Astrocyte (in vitro differentiated cells and primary cell): ENCODE data around the gene SEC14L3. TPM values are rescaled to one million over a fixed set of nuclear protein-coding genes. Genes with fewer than 3 reads are reported as not detected.
"Not testable (repeated sequence)": the region's sequence is repeated elsewhere in the genome, so short reads cannot be mapped to it uniquely, and the experiment has no call there.

Experiments used
- DNase-seq: peaks from one replicate; pipeline ENCODE4 v3.0.0-alpha.2; 2010; ENCODE audit warnings: low read depth
- FAIRE-seq: peaks from 2 replicates; lab custom pipeline; 2011; peaks lifted over from hg19 to GRCh38; lab: Jason Lieb, UNC
- H2AFZ ChIP-seq: 2 replicates; pipeline ENCODE4 v1.6.0; 2012; ENCODE audit warnings: low read depth, low read length, inconsistent platforms
- H3K27ac ChIP-seq: 2 replicates; pipeline ENCODE4 v1.5.1; 2011; ENCODE audit warnings: low read depth, low read length, inconsistent platforms
- H3K27me3 ChIP-seq: 2 replicates; pipeline ENCODE4 v1.6.0; 2011; ENCODE audit warnings: low read length, inconsistent platforms; ENCODE audit not compliant: insufficient read depth
- H3K36me3 ChIP-seq: 2 replicates; pipeline ENCODE4 v1.5.1; 2011; ENCODE audit warnings: low read length, inconsistent platforms; ENCODE audit not compliant: insufficient read depth
- H3K4me1 ChIP-seq: 2 replicates; pipeline ENCODE4 v1.5.1; 2011; ENCODE audit warnings: low read length, inconsistent platforms; ENCODE audit not compliant: insufficient read depth
- H3K4me2 ChIP-seq: 2 replicates; pipeline ENCODE4 v1.6.0; 2012; ENCODE audit warnings: low read length, inconsistent platforms
- H3K4me3 ChIP-seq: 2 replicates; pipeline ENCODE4 v1.5.1; 2011; ENCODE audit warnings: low read depth, mild to moderate bottlenecking, low read length, inconsistent platforms; ENCODE audit not compliant: insufficient read depth
- H3K79me2 ChIP-seq: 2 replicates; pipeline ENCODE4 v1.6.0; 2012; ENCODE audit warnings: mild to moderate bottlenecking, low read length, inconsistent platforms; ENCODE audit not compliant: insufficient read depth
- H3K9ac ChIP-seq: 2 replicates; pipeline ENCODE4 v1.6.0; 2012; ENCODE audit warnings: mild to moderate bottlenecking, low read length, inconsistent platforms
- H3K9me3 ChIP-seq: 2 replicates; pipeline ENCODE4 v1.5.1; 2012; ENCODE audit warnings: low read depth, mild to moderate bottlenecking, low read length, inconsistent platforms; ENCODE audit not compliant: insufficient read depth
- H4K20me1 ChIP-seq: 2 replicates; pipeline ENCODE4 v1.6.0; 2012; ENCODE audit warnings: low read length, inconsistent platforms; ENCODE audit not compliant: insufficient read depth
- H3K27ac Mint-ChIP-seq: one replicate; pipeline ENCODE4 v1.8.0; 2021; ENCODE audit warnings: mild to moderate bottlenecking, mixed read lengths; ENCODE audit not compliant: unreplicated experiment
- H3K27me3 Mint-ChIP-seq: one replicate; pipeline ENCODE4 v1.8.0; 2021; ENCODE audit warnings: low read depth, mixed read lengths; ENCODE audit not compliant: unreplicated experiment
- H3K36me3 Mint-ChIP-seq: one replicate; pipeline ENCODE4 v1.8.0; 2021; ENCODE audit warnings: low read depth, mixed read lengths; ENCODE audit not compliant: unreplicated experiment
- H3K4me1 Mint-ChIP-seq: one replicate; pipeline ENCODE4 v1.8.0; 2021; ENCODE audit warnings: low read depth, mixed read lengths; ENCODE audit not compliant: unreplicated experiment
- H3K4me3 Mint-ChIP-seq: one replicate; pipeline ENCODE4 v1.8.0; 2021; ENCODE audit warnings: mild to moderate bottlenecking, moderate library complexity, mixed read lengths; ENCODE audit not compliant: unreplicated experiment
- H3K9me3 Mint-ChIP-seq: one replicate; pipeline ENCODE4 v1.8.0; 2021; ENCODE audit warnings: mild to moderate bottlenecking, mixed read lengths; ENCODE audit not compliant: unreplicated experiment
- CTCF ChIP-seq: IDR thresholded peaks from 2 replicates; pipeline ENCODE4 v1.5.1; 2011; ENCODE audit warnings: low read depth, mild to moderate bottlenecking, inconsistent platforms, low read length, moderate library complexity; ENCODE audit not compliant: insufficient read depth
- EZH2 ChIP-seq: IDR thresholded peaks from 2 replicates; pipeline ENCODE4 v1.6.1; 2012; ENCODE audit warnings: mild to moderate bottlenecking, low read length, inconsistent platforms; ENCODE audit not compliant: insufficient read depth
- total RNA-seq: library from RNA; stranded (reverse); gene quantifications from 2 replicates; pipeline ENCODE4 v1.2.1, GENCODE V29; 2021

Gene SEC14L3
- total RNA-seq, 1 donor from 2014 or later, result not detected

- Mint-ChIP-seq H3K27ac (no peak overlapping the region), H3K4me3 (no peak overlapping the region)
- H3K4me2 ChIP-seq, result no peak overlapping the region
Measured at GRCh38 chr22:30472994-30473720, 1.3 kb upstream of the SEC14L3 start.

GRCh38 chr22:30470655-30471054, 1.2 kb downstream of the SEC14L3 start:
- no peak overlapping the region for H3K4me2 ChIP-seq
- peaks cover 31% of the 10 kb centered on the region for H3K27me3 ChIP-seq
- FAIRE-seq (no peak), DNase-seq (no peak)
- H3K27ac Mint-ChIP-seq, result no peak overlapping the region
- peaks cover 2% of the 10 kb centered on the region for H3K9me3 Mint-ChIP-seq
- H3K4me3 ChIP-seq, result no peak overlapping the region
- TF ChIP-seq CTCF (no peak), EZH2 (no peak)
- H4K20me1 ChIP-seq, result no peaks in the 10 kb centered on the region
- H2AFZ ChIP-seq, result no peak overlapping the region
- H3K9ac ChIP-seq, result no peak overlapping the region
- no peaks in the 10 kb centered on the region for H3K36me3 Mint-ChIP-seq
- no peak overlapping the region for H3K27ac ChIP-seq
- no peak overlapping the region for H3K4me3 Mint-ChIP-seq
- no peaks in the 10 kb centered on the region for H3K4me1 Mint-ChIP-seq
- peaks cover 62% of the 10 kb centered on the region for H3K27me3 Mint-ChIP-seq
- H3K4me1 ChIP-seq, result no peaks in the 10 kb centered on the region
- H3K36me3 ChIP-seq, result no peaks in the 10 kb centered on the region
- H3K79me2 ChIP-seq, result no peaks in the 10 kb centered on the region
- H3K9me3 ChIP-seq, result no peaks in the 10 kb centered on the region

More at GRCh38 chr22:30472994-30473720, 1.3 kb upstream of the SEC14L3 start:
- H3K9ac ChIP-seq, result no peak overlapping the region
- DNase-seq (no peak), FAIRE-seq (no peak)
- H3K36me3 ChIP-seq, result no peaks in the 10 kb centered on the region
- Mint-ChIP-seq H3K9me3 (no peaks in the 10 kb centered on the region), H3K36me3 (no peaks in the 10 kb centered on the region), H3K27me3 (peaks cover 50% of the 10 kb centered on the region), H3K4me1 (no peaks in the 10 kb centered on the region)
- H3K27ac ChIP-seq, result no peak overlapping the region
- no peaks in the 10 kb centered on the region for H3K4me1 ChIP-seq
- no peaks in the 10 kb centered on the region for H3K79me2 ChIP-seq
- TF ChIP-seq CTCF, result no peak
- no peak for TF ChIP-seq EZH2
- H2AFZ ChIP-seq, result no peak overlapping the region
- H3K27me3 ChIP-seq, result peaks cover 30% of the 10 kb centered on the region
- H3K9me3 ChIP-seq, result no peaks in the 10 kb centered on the region
- no peaks in the 10 kb centered on the region for H4K20me1 ChIP-seq
- no peak overlapping the region for H3K4me3 ChIP-seq

- H4K20me1 ChIP-seq, result no peaks in the 10 kb centered on the region
- no peaks in the 10 kb centered on the region for H3K36me3 ChIP-seq
- H3K4me3 ChIP-seq, result no peak overlapping the region
- peaks cover 22% of the 10 kb centered on the region for H3K27me3 ChIP-seq
- no peaks in the 10 kb centered on the region for H3K9me3 ChIP-seq
- Mint-ChIP-seq H3K36me3 (no peaks in the 10 kb centered on the region), H3K9me3 (peaks cover 10% of the 10 kb centered on the region), H3K27ac (no peak overlapping the region), H3K4me1 (no peaks in the 10 kb centered on the region), H3K4me3 (no peak overlapping the region), H3K27me3 (peaks cover 69% of the 10 kb centered on the region)
- no peak overlapping the region for H3K9ac ChIP-seq
- no peak overlapping the region for H3K27ac ChIP-seq
- no peaks in the 10 kb centered on the region for H3K79me2 ChIP-seq
- H3K4me2 ChIP-seq, result no peak overlapping the region
- H3K4me1 ChIP-seq, result no peaks in the 10 kb centered on the region
- no peak for DNase-seq
- FAIRE-seq, result no peak
- TF ChIP-seq CTCF, result no peak
- no peak for TF ChIP-seq EZH2
- no peak overlapping the region for H2AFZ ChIP-seq
Measured at GRCh38 chr22:30469165-30469564, 2.7 kb downstream of the SEC14L3 start.

- not testable (repeated sequence) for H3K36me3 Mint-ChIP-seq, H3K9ac ChIP-seq, H2AFZ ChIP-seq, H3K9me3 ChIP-seq, H3K4me3 Mint-ChIP-seq, H3K27ac Mint-ChIP-seq, H3K4me1 ChIP-seq, H3K4me2 ChIP-seq, DNase-seq, H3K79me2 ChIP-seq, H3K36me3 ChIP-seq, FAIRE-seq, H3K27me3 ChIP-seq, H3K27ac ChIP-seq, H3K4me1 Mint-ChIP-seq, H3K9me3 Mint-ChIP-seq, H4K20me1 ChIP-seq, H3K4me3 ChIP-seq
- peaks cover 26% of the 10 kb centered on the region for H3K27me3 Mint-ChIP-seq
Measured at GRCh38 chr22:30460555-30460954, 11.3 kb downstream of the SEC14L3 start.
